DMS 273 treated with DMSO at 0.1 percent for 48 hours (cell line): Measurements from ENCODE around the gene ALKBH8.
"Not testable (repeated sequence)": the region's sequence is repeated elsewhere in the genome, so short reads cannot be mapped to it uniquely, and the experiment has no call there.

ENCODE experiments used
- DNase-seq: peaks from one replicate; lab custom pipeline; 2025; lab: John Stamatoyannopoulos, UW

The ALKBH8 gene

DNA sequence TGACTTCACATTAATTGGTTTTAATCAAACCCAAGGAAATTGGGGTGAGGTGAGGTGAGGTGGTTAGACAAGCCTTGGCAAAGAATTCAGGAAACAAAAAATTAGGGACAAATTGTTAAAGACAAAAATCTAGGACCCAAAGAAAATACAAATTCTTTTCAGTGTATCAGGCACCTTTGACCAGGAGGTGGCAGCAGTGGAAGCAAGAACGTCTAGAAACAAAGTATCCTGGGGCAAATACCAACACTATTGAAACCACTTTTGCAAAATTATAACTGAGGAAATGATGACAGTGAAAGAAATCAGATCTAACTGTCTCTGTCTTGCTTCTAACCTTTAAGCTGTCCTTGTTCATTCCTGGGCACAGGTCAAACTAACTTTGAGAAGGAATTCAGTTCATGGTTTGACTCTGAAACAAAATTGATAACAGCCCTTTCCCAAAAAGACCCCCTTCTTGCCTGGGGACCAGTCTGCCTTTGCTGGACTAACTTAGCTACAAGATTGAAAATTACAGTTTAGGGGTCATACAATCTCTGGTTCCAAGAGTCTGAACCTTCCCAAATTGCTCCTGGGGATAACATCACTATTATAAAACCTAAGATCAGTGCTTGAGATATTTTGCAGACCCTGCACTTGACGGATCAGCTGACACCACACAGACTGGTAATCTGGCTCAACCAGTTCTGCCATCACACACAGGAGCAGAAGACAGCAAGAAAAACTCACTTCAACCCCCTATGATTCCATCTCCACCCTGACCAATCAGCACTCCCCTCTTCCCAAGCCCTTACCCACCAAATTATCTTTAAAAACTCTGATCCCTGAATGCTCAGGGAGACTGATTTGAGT lies 11.2 kb upstream of the ALKBH8 start:
- not testable (repeated sequence) for DNase-seq

DNA sequence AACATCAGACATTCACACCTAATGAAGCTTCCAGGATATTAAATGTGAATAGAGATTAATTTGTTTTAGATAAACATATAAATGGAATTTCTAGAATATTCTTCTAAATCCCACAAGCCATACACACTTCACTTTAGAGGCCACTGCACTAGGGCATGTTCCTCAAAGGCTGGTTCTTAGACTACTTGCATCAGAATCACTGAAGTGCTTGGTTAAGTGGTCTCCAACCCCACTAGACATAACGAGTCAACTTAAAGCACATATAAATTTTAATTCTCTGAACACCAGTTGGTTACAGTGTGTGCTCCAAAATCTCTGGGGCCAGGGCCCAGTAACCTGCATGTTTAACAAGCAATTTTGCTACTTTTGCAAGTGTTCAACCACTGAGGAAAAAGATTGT lies 7.9 kb upstream of the ALKBH8 start:
- DNase-seq, result no peak

DNA sequence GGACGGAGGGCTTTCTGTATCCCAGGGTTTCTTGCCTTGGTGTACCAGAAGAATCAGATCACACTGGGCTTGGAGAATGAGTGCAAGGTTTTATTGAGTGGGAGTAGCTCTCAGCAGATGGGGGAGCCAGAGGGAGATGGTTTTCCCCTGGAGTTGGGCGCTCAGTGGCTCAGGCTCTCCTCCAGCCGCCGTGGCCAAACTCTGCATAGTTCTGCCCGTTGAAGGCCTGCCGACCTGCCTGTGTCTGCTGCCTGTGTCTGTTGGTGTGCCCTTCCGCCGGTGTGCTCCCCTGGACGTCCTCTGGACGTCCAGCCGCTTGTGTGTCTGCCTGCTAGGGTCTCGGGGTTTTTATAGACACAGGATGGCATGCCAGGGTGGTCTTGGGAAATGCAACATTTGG lies 4.5 kb upstream of the ALKBH8 start:
- no peak for DNase-seq

DNA sequence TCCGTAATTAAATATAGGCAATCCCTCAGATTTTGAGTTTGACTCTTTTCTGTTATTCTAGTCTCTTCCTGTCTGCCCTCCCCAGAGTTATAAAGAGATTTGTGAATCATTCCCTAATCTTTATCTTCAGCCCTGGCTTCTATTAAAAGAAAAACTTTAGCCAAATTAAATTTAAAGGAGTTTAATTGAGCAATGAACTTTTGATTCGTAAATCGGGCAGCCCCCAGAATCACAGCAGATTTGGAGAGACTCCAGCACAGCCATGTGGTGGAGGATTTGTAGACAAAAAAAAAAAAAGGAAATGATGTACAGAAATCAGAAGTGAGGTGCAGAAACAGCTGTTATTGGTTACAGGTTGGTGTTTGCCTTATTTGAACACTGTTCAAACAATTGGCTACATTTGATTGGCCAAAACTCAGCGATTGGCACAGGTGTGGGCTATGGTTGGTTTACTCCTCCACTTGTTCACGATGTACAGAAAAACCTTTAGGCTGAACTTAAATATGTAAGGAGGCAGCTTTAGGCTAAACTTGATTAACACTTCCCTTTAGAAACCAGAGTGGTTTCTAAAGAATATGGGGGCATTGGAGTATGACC lies 2.3 kb upstream of the ALKBH8 start:
- DNase-seq, result no peak

DNA sequence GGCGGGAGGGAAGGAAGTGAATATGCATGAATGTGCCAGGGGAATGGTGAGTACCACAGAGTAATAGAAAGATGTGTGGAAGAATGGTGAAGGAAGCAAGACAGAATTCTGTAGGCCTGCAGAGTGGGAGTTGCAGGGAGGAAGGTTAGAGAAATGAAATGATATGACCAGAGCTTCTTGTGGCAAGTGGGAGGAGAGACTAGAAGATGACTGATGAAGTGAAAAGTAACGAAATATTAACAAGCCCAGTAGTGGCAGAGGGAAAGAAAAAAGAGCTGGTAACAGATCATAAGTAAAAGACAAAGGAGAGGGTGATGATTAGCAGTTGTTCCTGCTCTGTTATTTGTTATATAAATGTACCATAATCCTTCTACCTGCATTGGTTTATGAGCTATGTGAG lies 1.0 kb upstream of the ALKBH8 start:
- no peak for DNase-seq

DNA sequence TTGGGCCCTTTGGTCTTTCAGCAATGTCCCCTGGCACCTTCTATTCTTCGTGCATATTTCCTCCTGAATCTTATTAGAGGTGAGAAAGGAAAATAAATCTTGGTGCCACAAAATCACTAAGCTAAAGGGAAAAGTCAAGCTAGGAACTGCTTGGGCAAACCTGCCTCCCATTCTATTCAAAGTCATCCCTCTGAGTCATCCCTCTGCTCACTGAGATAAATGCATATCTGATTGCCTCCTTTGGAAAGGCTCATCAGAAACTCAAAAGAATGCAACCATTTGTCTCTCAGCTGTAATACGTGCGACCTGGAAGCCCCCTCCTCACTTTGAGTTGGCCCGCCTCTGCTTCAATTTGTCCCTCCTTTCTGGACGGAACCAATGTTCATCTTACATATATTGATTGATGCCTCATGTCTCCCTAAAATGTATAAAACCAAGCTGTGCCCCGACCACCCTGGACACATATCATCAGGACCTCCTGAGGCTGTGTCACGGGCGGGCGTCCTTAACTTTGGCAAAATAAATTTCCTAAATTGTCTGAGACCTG lies 493 bp upstream of the ALKBH8 start:
- not testable (repeated sequence) for DNase-seq

DNA sequence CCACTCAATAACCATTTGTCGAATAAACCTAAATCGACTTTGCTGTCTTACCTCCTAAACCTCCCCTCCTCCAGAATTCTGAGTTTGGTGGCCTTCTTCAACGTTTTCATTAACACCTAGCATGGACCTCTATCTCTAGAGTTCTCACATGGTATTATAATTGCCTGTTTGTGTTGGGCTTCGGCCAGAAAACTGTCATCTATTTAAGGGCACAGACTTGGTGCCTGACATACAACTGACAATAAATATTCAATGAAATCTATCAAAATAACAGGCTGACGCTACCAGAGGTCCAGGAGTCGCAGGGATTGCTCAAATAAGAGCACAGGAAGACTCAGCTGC lies 687 bp downstream of the ALKBH8 start:
- no peak for DNase-seq

DNA sequence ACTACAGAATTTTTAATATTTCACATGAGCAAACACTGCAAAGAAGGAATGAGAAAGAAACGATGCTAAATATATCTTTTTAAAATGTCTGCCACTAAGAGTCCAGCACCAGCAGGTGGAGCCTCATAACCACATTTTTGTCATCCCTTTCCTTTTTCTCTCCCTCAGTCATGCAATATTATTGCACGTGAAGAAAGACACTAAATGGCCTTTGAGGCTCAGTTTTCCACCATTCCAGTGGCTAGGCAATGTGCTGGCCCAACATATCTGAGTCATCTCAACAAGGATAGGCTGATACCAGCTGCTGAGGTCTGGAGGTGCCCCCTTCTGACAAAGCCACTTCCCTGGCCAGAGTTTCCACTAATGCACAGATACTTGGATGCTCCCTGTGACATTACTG lies 1.8 kb downstream of the ALKBH8 start:
- DNase-seq, result peak; percentile 15

DNA sequence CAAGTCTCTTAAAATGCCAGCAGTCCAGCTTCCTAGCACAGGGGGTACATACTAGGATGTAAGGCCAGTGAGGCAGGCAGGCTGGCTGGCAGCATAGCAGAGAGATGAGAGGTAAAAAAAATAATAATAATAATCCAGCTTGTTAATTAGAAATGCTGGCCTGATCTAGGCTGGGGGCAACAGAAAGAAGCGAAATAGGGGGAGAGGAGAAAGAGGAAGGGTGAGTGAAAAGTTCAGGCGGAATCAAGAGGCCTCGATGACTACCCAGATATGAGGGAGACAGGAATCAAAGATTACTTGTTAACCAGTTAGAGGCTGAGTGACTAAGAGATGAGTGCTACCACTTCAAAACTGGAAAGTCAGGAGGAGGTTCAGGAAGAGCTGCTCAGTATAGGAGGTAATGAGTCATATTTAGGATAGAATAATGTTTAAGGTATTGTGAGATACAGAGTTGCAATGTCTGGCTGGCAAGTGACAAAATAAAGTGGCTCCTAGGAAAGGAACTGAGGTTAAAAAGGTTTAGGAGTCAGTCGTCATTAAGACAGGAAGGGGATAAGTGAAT lies 2.8 kb downstream of the ALKBH8 start:
- no peak for DNase-seq

DNA sequence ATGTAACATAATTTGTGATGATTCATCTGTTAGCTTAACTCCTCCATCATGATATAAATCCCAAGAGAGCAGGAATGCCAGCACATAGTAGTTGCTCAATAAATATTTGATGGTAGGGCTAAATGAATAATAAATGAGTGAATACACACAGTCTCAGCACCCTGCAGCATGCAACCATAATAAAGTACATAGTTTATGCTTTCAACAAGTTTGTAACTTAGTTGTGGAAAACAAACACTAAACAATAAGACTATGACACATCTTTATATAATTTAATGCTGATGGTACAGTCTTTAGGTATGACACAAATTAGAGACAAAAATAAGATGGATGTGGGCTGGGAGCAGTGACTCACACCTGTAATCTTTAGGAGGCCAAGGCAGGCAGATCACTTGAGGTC lies 3.8 kb downstream of the ALKBH8 start:
- DNase-seq, result no peak

DNA sequence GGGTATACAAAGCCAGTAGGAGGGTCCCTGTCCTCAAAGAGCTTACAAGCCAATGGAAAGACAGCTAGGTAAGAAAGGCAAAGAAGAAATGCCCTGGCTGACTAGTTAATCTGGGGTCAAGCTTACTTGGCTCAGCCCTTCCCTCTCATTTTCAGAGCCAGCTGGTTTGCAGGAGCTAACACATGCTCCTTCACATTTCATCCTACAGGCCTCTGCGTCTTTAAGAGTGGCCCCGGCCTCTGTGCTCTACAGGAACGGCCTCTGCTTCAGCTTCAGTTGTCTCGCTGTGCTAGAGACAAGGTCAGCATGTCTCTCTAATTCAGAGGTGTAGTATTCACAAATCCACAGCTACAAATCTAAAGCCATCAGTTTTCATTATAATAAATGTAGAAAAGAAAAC lies 15.2 kb downstream of the ALKBH8 start:
- DNase-seq, result no peak

DNA sequence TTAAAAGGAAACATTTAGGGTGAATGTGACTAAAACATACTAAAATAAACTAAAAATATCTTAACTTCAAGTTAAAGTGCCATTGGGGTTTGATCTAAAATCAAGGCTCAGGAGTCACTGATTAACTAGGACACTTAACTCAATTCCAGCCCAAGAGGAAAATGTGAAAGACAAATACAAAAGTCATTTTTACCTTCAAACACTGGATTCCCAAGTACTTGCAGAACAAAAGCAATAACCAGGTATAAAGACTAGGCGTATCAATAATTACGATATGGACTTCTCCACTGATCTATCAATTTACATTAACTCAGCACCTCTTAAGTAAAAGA lies 15.6 kb downstream of the ALKBH8 start:
- no peak for DNase-seq

DNA sequence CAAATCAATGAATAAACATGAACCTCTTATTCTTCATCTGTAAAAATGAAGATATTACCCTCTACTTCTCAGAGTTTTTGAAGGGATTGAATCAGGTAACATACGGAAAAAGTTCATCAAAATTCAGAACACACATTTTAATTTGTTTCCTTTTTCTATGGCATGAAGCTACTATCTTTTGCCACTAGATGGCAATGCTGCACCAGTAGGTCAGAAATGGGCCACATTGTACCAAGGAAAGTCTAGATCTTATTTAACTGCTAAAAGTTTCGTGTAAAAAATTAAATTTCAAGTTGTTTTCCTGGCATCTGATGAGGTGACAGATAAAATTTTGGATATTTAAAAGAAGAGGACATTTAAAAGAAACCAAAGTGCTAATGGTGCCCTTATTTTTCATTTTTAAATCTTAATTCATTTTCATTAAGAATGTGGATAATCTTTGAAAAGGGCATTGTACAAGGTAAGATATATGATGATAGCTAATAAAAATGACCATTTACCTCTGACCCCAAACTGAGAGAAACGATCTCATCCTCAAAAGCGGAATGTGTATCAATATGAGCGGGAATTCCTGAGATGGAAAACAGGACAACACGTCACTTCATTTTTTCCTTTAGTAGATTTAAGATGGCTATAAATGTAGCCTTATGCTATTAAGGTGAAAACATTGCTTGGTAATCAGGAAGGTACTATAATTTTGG lies 16.1 kb downstream of the ALKBH8 start:
- DNase-seq, result no peak

DNA sequence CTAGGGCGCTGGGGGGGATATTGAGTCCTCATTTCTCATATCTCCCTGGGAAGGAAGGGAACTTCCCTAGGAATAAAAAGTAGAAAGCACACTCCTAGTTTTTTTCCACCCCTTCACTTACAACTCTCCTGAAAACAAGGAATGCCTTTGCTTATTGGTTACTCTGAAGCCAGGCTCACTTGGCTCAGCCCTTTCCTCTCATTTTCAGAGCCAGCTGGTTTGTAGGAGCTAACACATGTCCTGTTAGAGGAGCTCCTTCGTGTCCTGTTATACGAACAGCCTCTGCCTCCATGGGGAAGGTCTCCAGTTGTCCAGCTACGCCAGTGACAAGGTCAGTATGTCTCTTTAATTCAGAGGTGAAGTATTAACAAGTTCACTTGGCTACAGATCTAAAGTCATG lies 17.6 kb downstream of the ALKBH8 start:
- DNase-seq, result no peak

DNA sequence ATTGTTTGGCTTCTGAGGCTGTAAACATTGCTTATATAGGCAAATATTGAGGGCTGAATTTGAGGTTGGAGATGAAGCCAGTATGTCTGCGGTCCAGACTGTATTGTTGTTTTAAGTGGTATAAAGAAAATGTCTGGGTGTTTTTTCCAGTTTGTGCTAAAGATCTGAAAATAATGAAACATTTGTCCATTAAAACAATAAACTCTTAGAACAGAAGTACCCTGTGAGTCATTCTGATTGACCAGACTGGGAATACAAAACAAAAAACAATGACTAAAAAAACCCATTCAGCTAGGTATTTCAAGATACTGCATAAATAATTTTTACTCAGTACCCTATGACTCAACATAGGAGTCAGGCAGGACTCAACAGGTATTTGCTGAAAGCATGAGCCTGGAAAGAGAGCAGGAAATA lies 20.4 kb downstream of the ALKBH8 start:
- DNase-seq, result no peak

DNA sequence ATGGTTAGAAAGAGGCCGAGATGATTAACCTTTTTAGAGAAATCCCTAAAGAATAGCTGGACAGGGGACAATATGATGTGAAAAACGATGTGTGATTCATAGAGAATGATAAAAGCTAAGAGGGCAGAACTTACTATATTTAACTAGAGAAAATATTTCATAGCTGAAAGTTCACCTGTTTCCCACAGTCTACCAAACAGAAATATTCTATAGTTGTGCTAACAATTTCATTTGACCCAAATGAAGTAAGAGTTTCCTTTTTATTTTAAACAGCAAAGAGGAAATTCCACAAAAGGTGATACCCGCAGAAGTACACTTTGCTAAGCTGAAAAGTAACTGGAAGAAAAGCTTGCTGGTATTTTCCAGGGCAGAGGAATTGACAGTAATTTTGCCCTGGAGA lies 26.7 kb downstream of the ALKBH8 start:
- DNase-seq, result no peak

DNA sequence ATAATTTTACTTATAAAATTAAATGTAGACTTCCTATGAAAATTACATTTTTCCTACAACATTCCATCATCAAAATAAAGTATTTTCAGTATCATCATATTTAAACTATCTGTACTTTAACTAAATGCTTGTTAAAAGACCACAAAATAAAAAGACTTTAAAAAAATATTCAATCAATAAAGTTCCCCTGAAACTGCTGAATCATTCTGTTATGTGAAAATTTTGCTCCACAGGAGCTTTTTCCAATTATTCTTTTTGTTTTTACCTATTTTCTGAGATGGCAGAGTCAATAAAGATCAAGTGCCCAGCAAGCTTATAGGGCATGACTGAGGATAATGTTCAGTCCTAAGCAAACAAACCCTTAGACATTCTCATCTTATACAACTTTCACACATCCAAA lies 27.3 kb downstream of the ALKBH8 start:
- DNase-seq, result no peak

DNA sequence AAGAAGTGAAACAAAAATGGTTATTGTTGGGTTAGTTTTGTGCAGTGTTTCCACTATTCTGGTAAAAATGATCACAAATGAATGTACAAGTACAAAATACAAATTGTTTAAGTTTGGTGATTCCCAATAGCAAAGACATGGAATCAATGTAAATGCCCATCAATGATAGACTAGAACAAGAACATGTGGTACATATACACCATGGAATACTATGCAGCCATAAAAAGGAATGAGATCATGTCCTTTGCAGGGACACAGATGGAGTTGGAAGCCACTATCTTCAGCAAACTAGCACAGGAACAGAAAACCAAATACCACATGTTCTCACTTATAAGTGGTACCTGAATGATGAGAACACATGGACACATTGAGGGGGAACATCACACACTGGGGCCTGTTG lies 28.4 kb downstream of the ALKBH8 start:
- DNase-seq, result not testable (repeated sequence)

DNA sequence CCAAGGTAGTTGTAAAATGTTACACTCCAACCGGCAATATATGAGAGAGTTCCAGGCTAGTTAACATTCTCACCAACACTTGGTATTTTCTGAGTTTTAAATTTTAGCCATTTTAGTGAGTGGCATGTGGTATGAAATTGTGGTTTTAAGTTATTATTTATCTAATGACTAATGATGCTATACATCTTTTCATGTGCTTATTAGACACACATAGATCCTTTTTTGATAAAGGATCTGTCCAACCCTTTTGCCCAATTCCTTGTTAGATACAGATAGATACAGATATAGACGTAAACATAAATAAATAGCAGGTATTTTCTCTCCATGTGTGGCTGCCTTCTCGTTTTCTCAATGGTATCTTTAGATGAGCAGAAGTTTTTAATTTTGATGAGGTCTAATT lies 39.3 kb downstream of the ALKBH8 start:
- no peak for DNase-seq

DNA sequence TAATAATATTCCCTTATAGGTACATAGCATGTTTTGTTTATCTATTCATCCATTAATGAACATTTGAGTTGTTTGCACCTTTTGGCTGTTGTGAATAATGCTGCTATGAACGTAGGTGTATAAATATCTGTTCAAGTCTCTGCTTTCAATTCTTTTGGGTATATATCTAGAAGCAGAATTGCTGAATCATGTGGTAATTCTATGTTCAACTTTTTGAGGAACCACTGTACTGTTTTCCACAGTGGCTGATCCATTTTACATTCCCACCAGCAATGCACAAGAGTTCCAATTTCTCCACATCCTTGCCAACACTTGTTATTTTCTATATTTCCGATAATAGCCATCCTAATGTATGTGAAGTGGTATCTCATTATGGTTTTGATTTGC lies 56.7 kb downstream of the ALKBH8 start:
- DNase-seq, result no peak

DNA sequence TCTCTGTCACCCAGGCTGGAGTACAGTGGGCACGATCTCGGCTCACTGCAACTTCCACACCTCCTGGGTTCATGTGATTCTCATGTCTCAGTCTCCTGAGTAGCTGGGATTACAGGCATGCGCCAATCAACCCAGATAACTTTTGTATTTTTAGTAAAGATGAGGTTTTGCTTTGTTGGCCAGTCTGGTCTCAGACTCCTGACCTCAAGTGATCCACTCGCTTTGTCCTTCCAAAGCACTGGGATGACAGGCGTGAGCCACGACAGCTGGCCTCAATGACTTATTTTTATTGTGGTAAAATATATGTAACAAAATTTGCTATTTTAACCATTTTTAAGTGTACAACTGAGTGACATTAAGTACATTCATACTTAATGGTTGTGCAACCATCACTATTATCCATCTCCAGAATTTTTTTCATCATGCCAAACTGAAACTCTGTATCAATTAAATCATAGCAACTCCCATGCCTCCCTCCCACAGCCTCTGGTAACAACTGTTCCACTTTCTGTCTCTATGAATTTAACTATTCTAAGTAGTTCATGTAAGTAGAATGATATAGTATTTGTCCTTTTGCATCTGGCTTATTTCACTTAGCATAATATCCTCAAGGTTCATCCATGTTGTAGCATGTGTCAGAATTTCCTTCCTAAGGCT lies 57.2 kb downstream of the ALKBH8 start:
- no peak for DNase-seq

DNA sequence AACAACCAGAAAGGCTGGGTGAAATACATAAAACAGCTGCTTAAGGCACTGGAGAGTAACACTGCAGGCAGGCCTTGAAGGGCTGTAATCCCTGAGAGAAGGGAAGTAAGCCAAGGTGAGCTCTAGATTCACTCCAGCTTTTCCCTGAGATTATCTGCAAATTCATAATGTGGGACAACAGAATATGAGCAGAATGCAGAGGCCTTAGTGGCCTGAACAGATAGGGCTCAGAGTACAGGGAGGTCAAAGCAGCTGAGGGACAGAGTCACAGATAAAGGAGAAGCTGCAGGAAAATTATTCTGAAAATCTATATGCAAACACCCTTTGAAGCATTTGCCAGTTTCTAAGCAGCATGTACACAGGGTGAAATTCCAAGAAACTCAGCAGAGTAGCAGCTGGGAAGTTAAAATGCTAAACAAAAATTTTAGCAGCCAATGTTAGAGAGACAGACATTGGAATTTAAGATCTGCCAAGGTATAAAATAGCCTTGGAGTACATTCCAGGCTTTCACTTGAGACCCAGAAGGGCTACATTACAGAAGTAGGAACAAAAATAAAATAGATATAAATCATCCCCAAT lies 59.8 kb downstream of the ALKBH8 start:
- no peak for DNase-seq
